CD4-positive, alpha-beta T cell treated with Interleukin-17A for 1 hour (primary cell): ENCODE data around the gene PTPN21.

ENCODE experiments used
- DNase-seq: peaks from one replicate; pipeline ENCODE4 v3.0.0-alpha.2; 2020

PTPN21 gene

DNA sequence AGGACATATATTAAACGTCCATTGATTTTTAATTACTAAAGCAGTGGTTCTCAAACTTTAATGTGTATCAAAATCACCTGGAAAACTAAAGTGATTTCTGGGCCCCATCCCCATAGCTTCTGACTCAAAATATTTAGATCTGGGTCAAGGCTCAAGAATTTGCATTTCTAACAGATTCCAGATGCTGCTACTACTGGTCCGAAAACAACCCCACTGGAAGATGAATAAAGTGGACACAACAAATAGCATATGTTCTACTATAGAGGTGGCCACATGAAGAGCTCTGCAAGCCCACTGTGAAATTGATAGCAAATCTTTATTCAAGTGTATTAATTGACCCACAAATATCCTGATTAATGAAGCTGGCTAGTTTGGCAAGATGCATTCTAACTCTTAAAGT, 99.9 kb downstream of the PTPN21 start:
- DNase-seq = no peak

DNA sequence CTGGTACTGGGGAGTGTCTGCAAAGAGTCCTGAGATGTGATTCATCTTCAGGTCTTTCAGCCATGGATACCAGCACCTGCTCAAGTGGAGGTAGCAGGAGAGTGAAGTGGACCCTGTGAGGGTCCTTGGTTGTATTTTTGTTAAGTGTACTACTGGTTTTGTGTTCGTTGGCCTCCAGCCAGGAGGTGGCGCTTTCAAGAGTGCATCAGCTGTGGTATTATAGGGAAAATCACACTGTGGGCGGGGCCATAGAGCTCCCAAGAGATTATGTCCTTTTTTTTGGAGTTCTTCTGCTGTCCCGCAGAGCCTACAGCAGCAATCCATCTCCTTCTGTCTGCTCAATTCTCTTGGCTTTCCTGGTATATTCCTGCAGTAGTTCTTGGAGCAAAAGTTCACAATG, 102.6 kb downstream of the PTPN21 start:
- no peak for DNase-seq

DNA sequence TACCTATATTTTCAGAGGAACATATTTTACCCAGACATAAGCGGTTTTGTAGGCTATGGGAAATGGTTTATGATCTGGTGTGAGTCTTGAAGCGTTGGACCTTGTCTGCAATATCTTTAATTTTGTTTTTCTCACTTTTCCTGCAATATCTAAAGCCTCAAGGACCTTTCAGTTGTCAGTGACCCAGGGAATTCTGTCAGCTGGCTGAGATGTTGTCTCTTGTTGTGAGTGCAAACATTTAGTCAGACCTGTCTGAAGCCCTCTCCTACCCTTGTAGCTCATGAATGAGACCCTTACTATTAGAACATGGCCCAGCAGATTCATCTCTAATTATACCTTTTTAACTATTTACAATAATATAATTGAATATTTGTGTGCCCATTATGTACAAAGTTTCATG, 115.7 kb downstream of the PTPN21 start:
- no peak for DNase-seq

DNA sequence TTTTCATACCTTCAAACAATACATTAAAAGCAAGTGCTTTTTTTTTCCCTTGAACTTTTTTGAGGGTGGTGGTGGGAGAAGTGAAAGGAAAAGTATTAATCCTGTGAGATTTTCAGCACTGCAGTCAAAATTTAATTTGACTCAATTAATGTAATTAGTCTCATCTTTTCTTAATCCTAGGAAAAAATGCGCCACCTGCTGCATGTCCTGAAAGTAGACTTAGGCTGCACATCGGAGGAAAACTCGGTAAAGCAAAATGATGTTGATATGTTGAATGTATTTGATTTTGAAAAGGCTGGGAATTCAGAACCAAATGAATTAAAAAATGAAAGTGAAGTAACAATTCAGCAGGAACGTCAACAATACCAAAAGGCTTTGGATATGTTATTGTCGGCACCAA, 117.1 kb downstream of the PTPN21 start:
- no peak for DNase-seq

DNA sequence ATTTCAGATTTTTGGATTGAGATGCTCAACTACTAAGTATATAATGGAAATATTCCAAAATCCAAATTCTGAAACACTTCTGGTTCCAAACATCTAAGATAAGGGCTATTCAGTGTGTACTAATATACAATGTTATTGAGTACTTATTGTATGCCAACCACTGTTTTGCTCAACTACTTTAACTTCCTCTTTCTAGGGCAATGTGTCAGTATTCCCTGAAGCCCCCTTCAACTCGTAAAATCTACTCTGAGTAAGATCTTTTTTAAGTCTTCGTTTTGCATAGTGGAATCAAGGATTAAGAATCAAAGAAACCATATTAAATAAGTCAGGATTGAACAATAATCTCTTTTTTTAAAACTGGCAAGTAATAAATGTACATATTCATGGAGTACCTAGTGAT, 123.8 kb downstream of the PTPN21 start:
- DNase-seq = no peak

DNA sequence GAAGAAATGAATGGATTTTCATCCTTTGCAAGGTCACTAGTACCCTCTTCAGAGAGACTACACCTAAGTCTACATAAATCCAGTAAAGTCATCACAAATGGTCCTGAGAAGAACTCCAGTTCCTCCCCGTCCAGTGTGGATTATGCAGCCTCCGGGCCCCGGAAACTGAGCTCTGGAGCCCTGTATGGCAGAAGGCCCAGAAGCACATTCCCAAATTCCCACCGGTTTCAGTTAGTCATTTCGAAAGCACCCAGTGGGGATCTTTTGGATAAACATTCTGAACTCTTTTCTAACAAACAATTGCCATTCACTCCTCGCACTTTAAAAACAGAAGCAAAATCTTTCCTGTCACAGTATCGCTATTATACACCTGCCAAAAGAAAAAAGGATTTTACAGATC, 128.5 kb downstream of the PTPN21 start:
- DNase-seq = no peak

DNA sequence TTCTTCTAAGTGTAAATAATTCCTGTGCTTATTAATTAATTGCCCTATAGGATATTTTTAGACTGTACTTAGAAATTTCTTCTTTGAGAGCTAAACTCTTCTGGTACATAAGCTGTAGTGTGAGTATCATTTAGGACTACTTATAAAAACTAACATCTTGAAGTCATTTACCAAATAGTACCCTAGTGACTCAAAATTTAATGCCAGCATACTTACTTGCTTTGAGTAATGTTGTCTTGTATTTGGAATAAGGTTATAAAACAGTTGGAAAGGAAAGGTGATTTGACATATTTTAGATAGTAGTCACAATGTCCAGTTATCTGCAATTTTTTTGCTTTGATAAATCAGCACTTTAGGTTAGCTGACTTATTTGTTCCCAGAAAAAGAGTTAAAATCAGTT, 130.2 kb downstream of the PTPN21 start:
- DNase-seq = no peak

DNA sequence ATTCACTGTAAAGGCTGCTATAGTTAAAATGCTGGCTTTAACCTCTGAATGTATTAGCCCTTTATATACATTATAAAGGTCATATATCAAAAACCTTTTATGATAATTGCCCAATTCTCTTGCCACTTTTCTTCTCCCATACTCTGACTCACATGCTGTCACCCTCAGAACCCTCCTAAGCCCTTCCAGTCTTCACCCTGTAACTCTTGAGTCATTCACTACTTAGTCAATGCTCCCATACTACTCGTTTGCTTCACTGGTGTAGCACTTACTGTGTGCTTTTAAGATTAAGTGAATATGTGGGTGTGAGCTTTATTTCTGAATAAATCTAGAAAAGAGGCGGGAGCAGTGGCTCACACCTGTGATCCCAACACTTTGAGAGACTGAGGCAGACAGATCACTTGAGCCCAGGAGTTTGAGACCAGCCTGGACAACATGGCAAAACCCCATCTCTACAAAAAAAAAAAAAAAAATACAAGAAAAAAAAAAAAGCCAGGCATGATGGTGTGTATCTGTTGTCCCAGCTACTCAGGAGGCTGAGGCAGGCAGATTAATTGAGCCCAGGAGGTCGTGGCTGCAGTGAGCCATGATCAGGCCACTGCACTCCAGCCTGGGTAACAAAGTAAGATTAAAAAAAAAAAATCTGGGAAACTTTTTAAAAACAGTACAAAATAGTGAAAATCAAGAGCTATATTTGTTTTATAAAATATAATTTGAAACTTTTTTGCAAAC, 131.7 kb downstream of the PTPN21 start:
- DNase-seq = no peak

DNA sequence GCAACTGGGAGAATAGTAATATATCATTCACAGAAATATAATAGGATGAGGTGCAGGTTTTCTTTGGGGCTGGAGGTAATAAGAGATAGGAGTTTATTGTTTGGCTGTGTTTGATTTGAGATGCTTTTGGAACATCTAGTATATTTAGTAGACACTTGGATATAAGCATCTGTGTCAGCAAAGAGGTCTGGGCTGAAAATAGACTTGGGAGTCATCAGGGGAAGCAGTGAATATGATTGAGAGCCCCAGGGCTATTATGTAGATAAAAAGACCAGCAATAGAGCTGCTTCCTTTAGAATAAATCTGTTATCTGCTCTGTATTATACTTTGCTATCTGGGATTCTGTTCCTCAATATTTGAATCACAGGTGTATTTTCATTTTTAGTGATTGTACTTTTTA, 132.8 kb downstream of the PTPN21 start:
- DNase-seq = no peak

DNA sequence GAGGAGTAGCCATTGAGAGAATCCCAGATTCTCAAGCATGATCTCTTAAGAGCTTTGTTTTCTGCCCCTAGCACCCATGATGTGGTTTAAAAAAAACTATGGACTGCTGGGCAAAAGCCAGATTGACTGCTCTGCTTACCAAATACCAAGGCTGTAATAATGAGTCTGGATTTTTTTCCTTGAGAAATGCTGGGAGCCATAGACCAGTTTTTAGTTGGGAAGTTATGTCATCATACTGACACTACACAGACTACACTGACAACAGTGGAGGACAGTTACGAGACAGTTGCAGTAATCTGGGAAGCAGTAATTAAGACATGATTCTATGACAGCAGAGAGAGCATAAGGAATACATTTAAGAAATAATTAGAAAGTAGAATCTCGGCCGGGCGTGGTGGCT, 133.5 kb downstream of the PTPN21 start:
- no peak for DNase-seq

DNA sequence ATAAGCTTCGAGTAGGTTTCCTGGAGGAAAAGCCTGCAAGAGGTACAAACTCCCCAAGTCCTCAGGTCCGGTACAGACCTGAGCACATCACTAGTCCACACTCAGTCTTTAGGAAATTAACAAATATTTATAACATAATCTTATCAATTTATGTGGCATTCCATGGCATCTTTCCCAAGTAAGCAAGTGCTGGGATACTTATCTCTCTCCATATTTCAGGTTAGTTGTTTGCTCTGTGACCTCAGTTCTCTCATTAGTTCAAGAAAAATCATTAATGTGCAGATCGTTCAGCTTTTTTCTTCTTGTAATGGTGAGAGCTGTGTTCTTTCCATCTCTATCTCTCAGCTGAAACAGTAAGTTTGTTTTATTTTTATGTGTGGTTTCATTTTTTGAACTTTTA, 134.6 kb downstream of the PTPN21 start:
- DNase-seq = no peak

DNA sequence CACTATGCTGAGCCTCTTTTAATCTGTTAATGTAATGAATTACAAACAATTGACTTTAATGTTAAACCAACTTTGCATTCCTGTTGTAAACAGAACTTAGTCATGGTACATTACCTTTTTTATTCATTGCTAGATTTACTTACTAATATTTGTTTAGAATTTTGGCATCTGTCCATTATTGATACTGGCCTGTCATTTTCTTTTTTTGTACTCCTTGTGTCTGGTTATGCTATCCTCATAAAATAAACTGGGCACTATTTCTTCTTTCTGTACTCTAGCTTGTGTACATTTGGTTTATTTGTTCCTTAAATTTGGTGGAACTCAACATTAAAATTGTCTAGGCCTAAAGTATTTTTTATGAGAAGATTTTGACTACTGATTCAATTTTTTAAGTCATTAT, 137.2 kb downstream of the PTPN21 start:
- DNase-seq = no peak
